Common myeloid progenitor, CD34-positive (primary cell): ENCODE results near the gene CEMP1.
"Not testable (repeated sequence)": the region's sequence is repeated elsewhere in the genome, so short reads cannot be mapped to it uniquely, and the experiment has no call there.

Source experiments
- CTCF ChIA-PET: fragments of 350-600 bp; sonication (Branson Sonifier 250); formaldehyde crosslinking; loops from one replicate; lab custom pipeline; 2021; ENCODE audit warnings: antibody characterized with exemption; lab: Charles Lee
- POLR2A ChIA-PET: fragments of 350-600 bp; sonication (Branson Sonifier 250); formaldehyde crosslinking; loops from one replicate; lab custom pipeline; 2021; ENCODE audit warnings: antibody characterized with exemption; lab: Charles Lee
- DNase-seq, 3 donors: peaks; one replicate each; pipeline versions ENCODE4 v3.0.0 to v3.0.0-alpha.2; 2013
- H3K27ac ChIP-seq, 2 experiments: 1 replicate in 1 of 2; 2 replicates in 1 of 2; pipeline ENCODE4 v1.7.0; 2013; ENCODE audit warnings: inconsistent platforms in 2 of 2, low read length in 2 of 2, mild to moderate bottlenecking in 2 of 2, low read depth in 1 of 2, moderate library complexity in 1 of 2; ENCODE audit not compliant: severe bottlenecking in 2 of 2, insufficient read depth in 1 of 2, poor library complexity in 1 of 2
- H3K27me3 ChIP-seq, 5 experiments: replicated peaks in 2 of 5; 1 replicate in 3 of 5; 2 replicates in 2 of 5; pipeline versions ENCODE4 v1.6.1 to v1.7.0; 2013; ENCODE audit warnings: low read length in 4 of 5, mild to moderate bottlenecking in 2 of 5, moderate library complexity in 2 of 5, inconsistent platforms in 1 of 5; ENCODE audit not compliant: insufficient read depth in 5 of 5, control insufficient read depth in 4 of 5
- H3K36me3 ChIP-seq, 4 experiments: 1 replicate in 2 of 4; 2 replicates in 2 of 4; pipeline versions ENCODE4 v1.6.1 to v1.7.0; 2013; ENCODE audit warnings: low read length in 3 of 4, control low read depth in 1 of 4, mild to moderate bottlenecking in 1 of 4; ENCODE audit not compliant: control insufficient read depth in 4 of 4, insufficient read depth in 4 of 4
- H3K4me1 ChIP-seq, 4 experiments: 1 replicate in 3 of 4; 2 replicates in 1 of 4; pipeline versions ENCODE4 v1.6.1 to v1.7.1; 2013; ENCODE audit warnings: low read length in 3 of 4, mild to moderate bottlenecking in 3 of 4, control low read depth in 1 of 4, inconsistent platforms in 1 of 4, moderate library complexity in 1 of 4; ENCODE audit not compliant: control insufficient read depth in 4 of 4, insufficient read depth in 4 of 4; ENCODE audit errors: control extremely low read depth in 1 of 4
- H3K4me3 ChIP-seq, 7 experiments: 1 replicate in 4 of 7; 2 replicates in 3 of 7; pipeline versions ENCODE4 v1.5.1 to v1.7.0; 2013; ENCODE audit warnings: mild to moderate bottlenecking in 7 of 7, low read length in 6 of 7, moderate library complexity in 6 of 7, inconsistent platforms in 2 of 7, low read depth in 2 of 7, control low read depth in 1 of 7; ENCODE audit not compliant: insufficient read depth in 4 of 7, control insufficient read depth in 1 of 7; ENCODE audit errors: extremely low read depth in 1 of 7
- H3K9me3 ChIP-seq, 5 experiments: 1 replicate in 4 of 5; 2 replicates in 1 of 5; pipeline versions ENCODE4 v1.6.1 to v1.7.1; 2013; ENCODE audit warnings: low read length in 4 of 5, mild to moderate bottlenecking in 2 of 5, inconsistent platforms in 1 of 5, low read depth in 1 of 5, moderate library complexity in 1 of 5; ENCODE audit not compliant: control insufficient read depth in 4 of 5, insufficient read depth in 2 of 5; ENCODE audit errors: control extremely low read depth in 1 of 5
- WGBS: methylation state at CpG from one replicate; pipeline ENCODE4 v1.1.5; 2013; ENCODE audit not compliant: insufficient coverage; 5-methylcytosine and 5-hydroxymethylcytosine counted together

Gene CEMP1

DNA sequence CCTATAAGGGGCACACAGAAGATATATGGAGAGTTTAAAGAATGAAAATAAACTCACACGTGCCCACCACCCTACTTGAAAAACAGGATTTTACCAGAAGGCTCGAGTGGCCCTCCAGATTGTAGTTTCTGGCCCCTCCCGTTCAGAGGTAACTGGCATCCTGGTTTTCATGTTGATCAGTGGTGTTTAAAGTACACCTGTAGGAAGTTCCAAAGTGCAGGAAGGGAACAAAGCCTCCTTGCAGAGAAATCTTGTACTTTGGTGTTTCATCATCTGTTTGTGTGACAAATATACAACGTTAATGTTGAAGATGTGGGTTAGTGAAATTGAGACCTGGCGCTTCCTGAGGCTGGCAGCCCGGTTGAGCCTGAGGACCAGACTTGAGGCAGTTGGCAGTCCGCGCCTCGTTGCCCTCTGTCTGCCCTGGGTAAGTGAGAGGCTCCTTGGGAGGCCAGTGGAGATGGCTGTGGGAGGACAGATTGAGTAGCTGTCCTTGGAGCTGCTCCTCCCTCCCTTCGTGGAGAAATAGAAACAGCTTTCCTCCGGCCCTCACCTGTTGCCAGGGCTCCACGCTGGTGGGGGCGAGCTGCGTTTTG lies 19.2 kb upstream of the CEMP1 start:
- DNase-seq, CTCF ChIA-PET, H3K36me3 ChIP-seq, H3K4me1 ChIP-seq, H3K27me3 ChIP-seq, H3K9me3 ChIP-seq, POLR2A ChIA-PET, H3K27ac ChIP-seq, H3K4me3 ChIP-seq: not testable (repeated sequence)
- WGBS, result no CpG with 5 or more reads among the region's 14 CpGs

DNA sequence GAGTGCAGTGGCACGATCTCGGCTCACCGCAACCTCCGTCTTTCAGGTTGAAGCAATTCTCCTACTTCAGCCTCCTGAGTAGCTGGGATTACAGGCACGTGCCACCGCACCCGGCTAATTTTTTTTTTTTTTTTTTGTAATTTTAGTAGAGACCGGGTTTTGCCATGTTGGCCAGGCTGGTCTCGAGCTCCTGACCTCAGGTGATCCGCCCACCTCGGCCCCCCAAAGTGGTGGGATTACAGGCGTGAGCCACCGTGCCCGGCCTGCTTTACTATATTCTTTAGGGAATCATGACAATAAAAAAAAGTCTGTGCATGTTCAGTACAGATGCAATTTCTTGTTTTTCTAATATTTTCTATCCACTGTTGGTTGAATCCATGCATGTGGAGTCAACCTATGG lies 12.6 kb upstream of the CEMP1 start:
- WGBS, result 98% methylated on average over 10 of the region's 14 CpGs

DNA sequence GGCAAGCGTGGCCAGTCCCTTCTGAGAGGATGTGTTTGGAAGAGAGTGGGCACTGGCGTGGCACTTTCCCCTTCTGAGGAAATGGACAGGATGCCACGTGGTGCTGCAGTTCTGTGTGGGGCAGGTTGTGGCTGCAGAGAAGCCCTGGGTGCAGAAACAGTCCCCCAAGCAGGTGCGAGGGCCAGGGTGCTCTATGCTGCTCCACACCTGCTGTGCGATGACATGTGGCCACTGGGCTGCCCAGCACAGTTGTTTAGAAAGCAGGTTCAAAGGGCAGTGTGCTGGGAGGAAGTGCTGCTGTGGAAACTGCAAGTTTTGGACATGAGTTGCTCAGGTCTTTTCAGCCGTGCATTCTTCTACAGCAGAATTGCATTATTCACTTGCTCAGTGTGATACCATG lies 10.2 kb upstream of the CEMP1 start:
- H3K36me3 ChIP-seq, DNase-seq, H3K27ac ChIP-seq, H3K4me3 ChIP-seq, POLR2A ChIA-PET, H3K27me3 ChIP-seq, H3K9me3 ChIP-seq, CTCF ChIA-PET: not testable (repeated sequence)
- WGBS, result 38% methylated on average over 1 of the region's 6 CpGs
- peaks cover 6 to 38% (median 27%) of the 10 kb centered on the region in 4 experiments for H3K4me1 ChIP-seq

More for the DNA sequence above, 12.6 kb upstream of the CEMP1 start:
- H3K9me3 ChIP-seq, CTCF ChIA-PET, H3K36me3 ChIP-seq, DNase-seq, H3K27me3 ChIP-seq, H3K4me3 ChIP-seq, H3K27ac ChIP-seq, POLR2A ChIA-PET: not testable (repeated sequence)
- peaks cover 4 to 28% (median 21%) of the 10 kb centered on the region in 4 experiments for H3K4me1 ChIP-seq

DNA sequence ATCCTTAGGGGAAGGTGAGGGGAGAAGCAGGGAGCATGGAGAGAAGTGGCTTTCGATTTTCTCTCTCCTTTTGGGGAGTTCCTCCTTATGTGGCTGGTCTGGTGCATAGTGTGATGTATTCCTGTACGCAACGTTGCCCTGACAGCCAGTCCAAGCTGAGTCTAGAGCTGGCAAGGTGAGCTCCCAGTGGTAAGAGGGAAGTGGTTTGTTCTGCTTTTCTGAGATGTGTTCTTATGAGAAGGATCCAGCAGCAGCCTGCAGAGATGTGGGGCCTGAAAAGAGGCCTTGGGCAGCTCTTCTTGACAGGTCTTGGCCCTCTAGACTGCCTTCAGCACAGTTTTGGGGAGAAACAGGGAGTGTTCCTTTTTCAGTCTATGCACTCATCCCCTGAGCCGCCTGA lies 9.7 kb upstream of the CEMP1 start:
- CTCF ChIA-PET, H3K36me3 ChIP-seq, H3K9me3 ChIP-seq, H3K27me3 ChIP-seq, POLR2A ChIA-PET, H3K4me3 ChIP-seq: not testable (repeated sequence)
- Histone ChIP-seq H3K27ac (peak overlapping the region in 1 of 2 experiments; percentile 43), H3K4me1 (peaks cover 6 to 38% (median 27%) of the 10 kb centered on the region in 4 experiments)
- WGBS, result no CpG with 5 or more reads among the region's 4 CpGs
- peak; percentile 37 to 83 (median 76) for DNase-seq

- H3K9me3 ChIP-seq, POLR2A ChIA-PET, H3K4me3 ChIP-seq, H3K36me3 ChIP-seq, CTCF ChIA-PET, H3K27ac ChIP-seq, H3K27me3 ChIP-seq: not testable (repeated sequence)
- peaks cover 6 to 38% (median 27%) of the 10 kb centered on the region in 4 experiments for H3K4me1 ChIP-seq
- WGBS, result 67% methylated on average over 11 of the region's 14 CpGs
- DNase-seq, result peak in 1 of 3 donors; percentile 45
Observed at GRCh38 chr16:2539845-2540458, 8.7 kb upstream of the CEMP1 start.

- DNase-seq, POLR2A ChIA-PET, H3K4me3 ChIP-seq, H3K36me3 ChIP-seq, H3K27ac ChIP-seq, H3K27me3 ChIP-seq, CTCF ChIA-PET, H3K9me3 ChIP-seq: not testable (repeated sequence)
- WGBS, result 92% methylated on average over 21 of the region's 24 CpGs
- H3K4me1 ChIP-seq, result peaks cover 6 to 38% (median 27%) of the 10 kb centered on the region in 4 experiments
Observed at GRCh38 chr16:2539192-2539844, 8.1 kb upstream of the CEMP1 start.
